Keratinocyte (primary cell): ENCODE results near the gene OR9A2. TPM values are rescaled to one million over a fixed set of nuclear protein-coding genes. Genes with fewer than 3 reads are reported as not detected.

Experiments used
- DNase-seq: peaks from one replicate; pipeline ENCODE4 v3.0.0-alpha.2; 2011; ENCODE audit warnings: low read depth, missing footprints, low spot score
- FAIRE-seq: peaks from 2 replicates; lab custom pipeline; 2011; peaks lifted over from hg19 to GRCh38; lab: Jason Lieb, UNC
- H2AFZ ChIP-seq: 2 replicates; pipeline ENCODE4 v1.6.0; 2012; ENCODE audit warnings: low read length, control low read depth, inconsistent platforms; ENCODE audit not compliant: control insufficient read depth
- H3K27ac ChIP-seq: 2 replicates; pipeline ENCODE4 v1.5.1; 2011; ENCODE audit warnings: low read length; ENCODE audit not compliant: control insufficient read depth, insufficient read depth
- H3K27me3 ChIP-seq: 3 replicates; pipeline ENCODE4 v1.6.0; 2011; ENCODE audit warnings: low read length; ENCODE audit not compliant: control insufficient read depth, insufficient read depth; ENCODE audit errors: extremely low read depth
- H3K36me3 ChIP-seq, 2 experiments: 2 replicates in 1 of 2; 3 replicates in 1 of 2; pipeline ENCODE4 v1.5.1; 2011; ENCODE audit warnings: low read length in 2 of 2, mild to moderate bottlenecking in 1 of 2; ENCODE audit not compliant: control insufficient read depth in 2 of 2, insufficient read depth in 2 of 2; ENCODE audit errors: extremely low read depth in 1 of 2
- H3K4me1 ChIP-seq: 3 replicates; pipeline ENCODE4 v1.5.1; 2011; ENCODE audit warnings: low read length; ENCODE audit not compliant: control insufficient read depth, insufficient read depth; ENCODE audit errors: extremely low read depth
- H3K4me2 ChIP-seq: 3 replicates; pipeline ENCODE4 v1.6.0; 2011; ENCODE audit warnings: low read depth, low read length; ENCODE audit not compliant: control insufficient read depth, insufficient read depth; ENCODE audit errors: extremely low read depth
- H3K4me3 ChIP-seq, 3 experiments: fragments of 200-600 bp in 1 of 3; sonication (generic) in 1 of 3; 2 replicates in 2 of 3; 3 replicates in 1 of 3; pipeline ENCODE4 v1.5.1; 2011 to 2016; ENCODE audit warnings: low read length in 3 of 3, mild to moderate bottlenecking in 3 of 3, control low read depth in 2 of 3, inconsistent platforms in 1 of 3, low read depth in 1 of 3, mixed read lengths in 1 of 3, mixed run types in 1 of 3, moderate library complexity in 1 of 3; ENCODE audit not compliant: control insufficient read depth in 2 of 3, insufficient read depth in 2 of 3; ENCODE audit errors: extremely low read depth in 1 of 3
- H3K79me2 ChIP-seq: 2 replicates; pipeline ENCODE4 v1.6.0; 2012; ENCODE audit warnings: low read length; ENCODE audit not compliant: control insufficient read depth, insufficient read depth
- H3K9ac ChIP-seq: 3 replicates; pipeline ENCODE4 v1.6.0; 2011; ENCODE audit warnings: low read length; ENCODE audit not compliant: control insufficient read depth, insufficient read depth; ENCODE audit errors: extremely low read depth
- H3K9me1 ChIP-seq: 3 replicates; pipeline ENCODE4 v1.6.0; 2011; ENCODE audit warnings: low read length; ENCODE audit not compliant: control insufficient read depth, insufficient read depth; ENCODE audit errors: extremely low read depth
- H3K9me3 ChIP-seq: 2 replicates; pipeline ENCODE4 v1.5.1; 2012; ENCODE audit warnings: low read depth, low read length; ENCODE audit not compliant: control insufficient read depth
- H4K20me1 ChIP-seq: 3 replicates; pipeline ENCODE4 v1.6.0; 2011; ENCODE audit warnings: low read length; ENCODE audit not compliant: control insufficient read depth, insufficient read depth; ENCODE audit errors: extremely low read depth
- EZH2 ChIP-seq: IDR thresholded peaks from one replicate; pipeline ENCODE4 v1.6.1; 2012; ENCODE audit warnings: inconsistent platforms, mild to moderate bottlenecking, low read length, moderate library complexity
- dilution Hi-C: fragments of 300-500 bp; cut with MboI; formaldehyde crosslinking; loops from one replicate; pipeline ENCODE4 v1.7.0; 2020; ENCODE audit warnings: low sequenced_read_pairs; ENCODE audit not compliant: extremely low pct_ligation_motif_present
- polyA plus RNA-seq, 5 experiments: library from polyadenylated mRNA; depleted of rRNA in 3 of 5; stranded (reverse) in 3 of 5; stranded (forward) in 1 of 5; unstranded in 1 of 5; fragments of >200 nt; gene quantifications; 1 replicate in 1 of 5; 2 replicates in 3 of 5; 3 replicates in 1 of 5; pipeline versions ENCODE4 v1.2.1 to v1.2.3, GENCODE V29; 2011 to 2012; ENCODE audit warnings: missing spikeins in 2 of 5, low read depth in 1 of 5, low replicate concordance in 1 of 5
- TF ChIP-seq, protein P1 (sequence below), 3 experiments: IDR thresholded peaks in 1 of 3; conservative IDR thresholded peaks in 1 of 3; optimal IDR thresholded peaks in 1 of 3; 2 replicates in 2 of 3; 3 replicates in 1 of 3; pipeline versions ENCODE3 to v1.5.1; 2011; ENCODE audit warnings: low read length in 3 of 3, mild to moderate bottlenecking in 3 of 3, moderate library complexity in 2 of 3, control low read depth in 1 of 3, inconsistent platforms in 1 of 3; ENCODE audit not compliant: insufficient read depth in 2 of 3; ENCODE audit errors: extremely low read depth in 1 of 3

OR9A2 gene
- polyA plus RNA-seq, 1 donor (not counting 4 experiments of a cell fraction or from before 2014, with no cell fraction given) = not detected

DNA sequence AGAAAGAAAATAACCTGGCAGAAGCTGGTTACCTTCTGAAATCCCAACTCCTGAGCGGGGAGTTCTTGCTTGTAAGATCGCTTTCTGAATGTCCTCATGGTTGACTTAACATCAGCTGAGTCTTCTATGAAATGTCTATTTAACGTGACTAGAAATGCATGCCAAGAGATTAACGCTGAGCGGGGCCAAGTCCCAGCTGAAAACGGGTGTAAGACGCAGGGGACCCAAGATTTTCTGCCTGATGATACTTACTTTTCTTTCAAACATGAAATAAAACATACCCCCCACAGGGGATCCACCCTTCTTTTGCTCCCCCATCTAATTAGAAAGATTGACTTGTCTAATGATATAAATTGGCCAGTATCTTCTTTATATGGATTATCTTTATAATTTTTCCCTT lies 14.9 kb downstream of the OR9A2 start:
- no peak overlapping the region for H3K9ac ChIP-seq
- H3K4me3 ChIP-seq = no peak overlapping the region
- FAIRE-seq (no peak), DNase-seq (no peak)
- no peaks in the 10 kb centered on the region for H3K9me1 ChIP-seq
- H4K20me1 ChIP-seq = no peaks in the 10 kb centered on the region
- H3K27ac ChIP-seq = no peak overlapping the region
- H3K79me2 ChIP-seq = no peaks in the 10 kb centered on the region
- H3K27me3 ChIP-seq = no peaks in the 10 kb centered on the region
- H3K4me2 ChIP-seq = no peak overlapping the region
- no peaks in the 10 kb centered on the region for H3K36me3 ChIP-seq
- no peaks in the 10 kb centered on the region for H3K9me3 ChIP-seq
- dilution Hi-C loops = loop anchor here (10.0 kb wide), 1 partner anchor 203 kb away; no protein-coding TSS in a partner anchor
- H3K4me1 ChIP-seq = peaks cover 7% of the 10 kb centered on the region
- TF ChIP-seq EZH2 = no peak
- TF ChIP-seq, protein P1, sequence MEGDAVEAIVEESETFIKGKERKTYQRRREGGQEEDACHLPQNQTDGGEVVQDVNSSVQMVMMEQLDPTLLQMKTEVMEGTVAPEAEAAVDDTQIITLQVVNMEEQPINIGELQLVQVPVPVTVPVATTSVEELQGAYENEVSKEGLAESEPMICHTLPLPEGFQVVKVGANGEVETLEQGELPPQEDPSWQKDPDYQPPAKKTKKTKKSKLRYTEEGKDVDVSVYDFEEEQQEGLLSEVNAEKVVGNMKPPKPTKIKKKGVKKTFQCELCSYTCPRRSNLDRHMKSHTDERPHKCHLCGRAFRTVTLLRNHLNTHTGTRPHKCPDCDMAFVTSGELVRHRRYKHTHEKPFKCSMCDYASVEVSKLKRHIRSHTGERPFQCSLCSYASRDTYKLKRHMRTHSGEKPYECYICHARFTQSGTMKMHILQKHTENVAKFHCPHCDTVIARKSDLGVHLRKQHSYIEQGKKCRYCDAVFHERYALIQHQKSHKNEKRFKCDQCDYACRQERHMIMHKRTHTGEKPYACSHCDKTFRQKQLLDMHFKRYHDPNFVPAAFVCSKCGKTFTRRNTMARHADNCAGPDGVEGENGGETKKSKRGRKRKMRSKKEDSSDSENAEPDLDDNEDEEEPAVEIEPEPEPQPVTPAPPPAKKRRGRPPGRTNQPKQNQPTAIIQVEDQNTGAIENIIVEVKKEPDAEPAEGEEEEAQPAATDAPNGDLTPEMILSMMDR (optimal IDR thresholded peaks at IDR 0.05 in 1 of 3, IDR thresholded peaks at IDR 0.05 in 1 of 3, conservative IDR thresholded peaks at IDR 0.05 in 1 of 3; ENCODE audit: extremely low read depth in 1 of 3, insufficient read depth in 2 of 3, low read length in 3 of 3) = no peak
- H2AFZ ChIP-seq = no peak overlapping the region

GRCh38 chr7:143008007-143008901 lies 18.7 kb downstream of the OR9A2 start:
- no peak overlapping the region for H2AFZ ChIP-seq
- FAIRE-seq = no peak

More at GRCh38 chr7:143008007-143008901, 18.7 kb downstream of the OR9A2 start:
- no peak for TF ChIP-seq EZH2
- TF ChIP-seq, protein P1 (optimal IDR thresholded peaks at IDR 0.05 in 1 of 3, IDR thresholded peaks at IDR 0.05 in 1 of 3, conservative IDR thresholded peaks at IDR 0.05 in 1 of 3; ENCODE audit: extremely low read depth in 1 of 3, insufficient read depth in 2 of 3, low read length in 3 of 3) = peak; percentile 91 to 97 (median 93)
- H4K20me1 ChIP-seq = no peaks in the 10 kb centered on the region
- DNase-seq = peak; percentile 26
- H3K9ac ChIP-seq = no peak overlapping the region
- no peaks in the 10 kb centered on the region for H3K36me3 ChIP-seq
- no peak overlapping the region for H3K4me2 ChIP-seq
- no peaks in the 10 kb centered on the region for H3K9me3 ChIP-seq
- no peak overlapping the region for H3K27ac ChIP-seq
- dilution Hi-C loops = no loop called here
- H3K9me1 ChIP-seq = no peaks in the 10 kb centered on the region
- H3K27me3 ChIP-seq = no peaks in the 10 kb centered on the region
- no peaks in the 10 kb centered on the region for H3K4me1 ChIP-seq
- H3K79me2 ChIP-seq = no peaks in the 10 kb centered on the region
- no peak overlapping the region for H3K4me3 ChIP-seq
